K562 (cell line): Measurements from ENCODE around the gene MVP. TPM values are rescaled to one million over a fixed set of nuclear protein-coding genes. Genes with fewer than 3 reads are reported as not detected.

ENCODE experiments used
- BHLHE40 ChIP-seq: IDR thresholded peaks from 2 replicates; pipeline ENCODE4 v1.6.1; 2011; ENCODE audit warnings: low read length, improper control_type of control experiment
- EGR1 ChIP-seq: fragments of 450-650 bp; conservative IDR thresholded peaks from 2 replicates; pipeline ENCODE4 v1.6.1; 2017; ENCODE audit warnings: mild to moderate bottlenecking
- ELF2 ChIP-seq: fragments of 250-450 bp; sonication (Bioruptor Pico); IDR thresholded peaks from 2 replicates; pipeline ENCODE4 v1.5.0; 2021; ENCODE audit warnings: mild to moderate bottlenecking
- ERF ChIP-seq: fragments of 450-650 bp; formaldehyde crosslinking; IDR thresholded peaks from 2 replicates; pipeline ENCODE4 v1.4.0; 2020; ENCODE audit warnings: mild to moderate bottlenecking, mixed read lengths
- FOXA3 ChIP-seq, 2 experiments: fragments of 450-650 bp in 1 of 2; sonication (generic) in 1 of 2; formaldehyde crosslinking; IDR thresholded peaks in 1 of 2; conservative IDR thresholded peaks in 1 of 2; 2 replicates each; pipeline versions ENCODE4 v1.4.0 to v1.8.0; 2020 to 2022; ENCODE audit warnings: mild to moderate bottlenecking in 2 of 2, missing genetic modification reagents in 1 of 2
- FUS ChIP-seq: fragments of 200-400 bp; formaldehyde crosslinking; optimal IDR thresholded peaks from 2 replicates; pipeline ENCODE3; 2017; ENCODE audit warnings: low read depth, low read length
- KAT7 ChIP-seq: sonication (generic); formaldehyde crosslinking; IDR thresholded peaks from 2 replicates; pipeline ENCODE4 v1.8.0; 2022; ENCODE audit warnings: missing genetic modification reagents, mild to moderate bottlenecking, borderline replicate concordance
- NFE2L1 ChIP-seq: fragments of 450-650 bp; IDR thresholded peaks from 2 replicates; pipeline ENCODE4 v1.6.1; 2016; ENCODE audit warnings: missing genetic modification characterization, low read depth, mild to moderate bottlenecking, missing compliant biosample characterization, moderate library complexity, borderline replicate concordance
- SMAD2 ChIP-seq: fragments of 150-350 bp; IDR thresholded peaks from 2 replicates; pipeline ENCODE4 v1.6.1; 2014; ENCODE audit warnings: low read depth, mild to moderate bottlenecking, low read length
- STAT5A ChIP-seq: IDR thresholded peaks from 2 replicates; pipeline ENCODE4 v1.6.1; 2012; ENCODE audit warnings: low read length, inconsistent platforms, borderline replicate concordance
- TAF1 ChIP-seq: IDR thresholded peaks from 2 replicates; pipeline ENCODE4 v1.6.1; 2011; ENCODE audit warnings: mild to moderate bottlenecking, low read length, moderate library complexity; ENCODE audit not compliant: insufficient read depth, control insufficient read depth, severe bottlenecking; ENCODE audit errors: extremely low read depth
- TBP ChIP-seq: optimal IDR thresholded peaks from 2 replicates; pipeline ENCODE3; 2011; ENCODE audit warnings: low read depth, low read length, improper control_type of control experiment
- ZNF586 ChIP-seq: fragments of 450-650 bp; formaldehyde crosslinking; conservative IDR thresholded peaks from 2 replicates; pipeline ENCODE4 v1.4.0; 2020; ENCODE audit warnings: mild to moderate bottlenecking, moderate library complexity
- polyA plus RNA-seq, 8 experiments: library from polyadenylated mRNA; depleted of rRNA in 4 of 8; stranded (reverse) in 5 of 8; unstranded in 3 of 8; fragments of >200 nt; fragmentation: Nextera tagmentation in 2 of 8; fragmentation: Illumina TruSeq in 1 of 8; extraction: Ambion mirVana in 2 of 8; extraction: Trizol in 1 of 8; gene quantifications; 2 replicates each; pipeline versions ENCODE4 v1.2.1 to v1.2.3, GENCODE V29; 2011 to 2014; ENCODE audit warnings: inconsistent platforms in 1 of 8, missing spikeins in 1 of 8
- total RNA-seq, 7 experiments: library from RNA; depleted of rRNA in 6 of 7; stranded (reverse); fragments of >200 nt in 6 of 7; fragmentation: Illumina TruSeq in 2 of 7; extraction: Trizol in 2 of 7; gene quantifications; 2 replicates each; pipeline versions ENCODE4 v1.2.1 to v1.2.3, GENCODE V29; 2011 to 2021; ENCODE audit warnings: low replicate concordance in 1 of 7
- TF ChIP-seq, protein P1 (sequence below): sonication (generic); formaldehyde crosslinking; IDR thresholded peaks from 2 replicates; pipeline ENCODE4 v1.9.0; 2022; ENCODE audit warnings: mild to moderate bottlenecking, missing genetic modification reagents
- TF ChIP-seq, protein P2 (sequence below): sonication (generic); formaldehyde crosslinking; IDR thresholded peaks from 2 replicates; pipeline ENCODE4 v1.8.0; 2022; ENCODE audit warnings: mild to moderate bottlenecking, low read depth, missing genetic modification reagents
- TF ChIP-seq, protein P3 (sequence below), 2 experiments: IDR thresholded peaks; 2 replicates each; pipeline ENCODE4 v1.6.1; 2011; ENCODE audit warnings: borderline replicate concordance in 1 of 2, control low read depth in 1 of 2, low read depth in 1 of 2, low read length in 1 of 2, mild to moderate bottlenecking in 1 of 2, mixed read lengths in 1 of 2, moderate library complexity in 1 of 2; ENCODE audit not compliant: insufficient read depth in 1 of 2, insufficient read length in 1 of 2, poor library complexity in 1 of 2, severe bottlenecking in 1 of 2; ENCODE audit errors: extremely low read depth in 1 of 2
- TF ChIP-seq, protein P4 (sequence below): fragments of 450-650 bp; formaldehyde crosslinking; IDR thresholded peaks from 2 replicates; pipeline ENCODE4 v1.4.0; 2020; ENCODE audit warnings: mild to moderate bottlenecking, moderate library complexity

The MVP gene
- total and polyA plus RNA-seq, 9 of the 15 experiments (the other 6 are each of a cell fraction or from before 2014, with no cell fraction given): 0.39 to 1.9 (median 0.76) TPM; not detected in 2

DNA sequence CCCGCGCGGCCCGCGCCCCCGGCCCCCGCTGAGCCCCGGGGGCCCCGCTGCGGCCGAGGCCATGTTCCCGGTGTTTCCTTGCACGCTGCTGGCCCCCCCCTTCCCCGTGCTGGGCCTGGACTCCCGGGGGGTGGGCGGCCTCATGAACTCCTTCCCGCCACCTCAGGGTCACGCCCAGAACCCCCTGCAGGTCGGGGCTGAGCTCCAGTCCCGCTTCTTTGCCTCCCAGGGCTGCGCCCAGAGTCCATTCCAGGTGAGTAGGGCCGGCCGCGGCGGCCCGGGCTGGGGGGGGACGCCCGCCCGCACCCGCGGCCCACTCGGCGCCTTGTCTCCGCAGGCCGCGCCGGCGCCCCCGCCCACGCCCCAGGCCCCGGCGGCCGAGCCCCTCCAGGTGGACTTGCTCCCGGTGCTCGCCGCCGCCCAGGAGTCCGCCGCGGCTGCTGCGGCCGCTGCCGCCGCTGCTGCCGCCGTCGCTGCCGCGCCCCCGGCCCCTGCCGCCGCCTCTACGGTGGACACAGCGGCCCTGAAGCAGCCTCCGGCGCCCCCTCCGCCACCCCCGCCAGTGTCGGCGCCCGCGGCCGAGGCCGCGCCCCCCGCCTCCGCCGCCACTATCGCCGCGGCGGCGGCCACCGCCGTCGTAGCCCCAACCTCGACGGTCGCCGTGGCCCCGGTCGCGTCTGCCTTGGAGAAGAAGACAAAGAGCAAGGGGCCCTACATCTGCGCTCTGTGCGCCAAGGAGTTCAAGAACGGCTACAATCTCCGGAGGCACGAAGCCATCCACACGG is 13.4 kb upstream of the MVP start (continued):
- TF ChIP-seq SMAD2 (no peak), STAT5A (no peak), TAF1 (peak; percentile 67), TBP (peak; percentile 58), NFE2L1 (tag) (no peak), ERF (CRISPR knock-in tag) (0 out of 2 replicates have a peak, but pooled peaks have one; percentile 19), ZNF586 (CRISPR knock-in tag) (no peak), FOXA3 (CRISPR knock-in tag; conservative IDR thresholded peaks at IDR 0.05 in 1 of 2, IDR thresholded peaks at IDR 0.05 in 1 of 2) (0 out of 4 replicates have a peak, but pooled peaks of 1 of the 2 experiments have one; percentile 5), FUS (peak; percentile 37), EGR1 (peak; percentile 47), KAT7 (CRISPR knock-in tag) (no peak), ELF2 (CRISPR knock-in tag) (no peak), BHLHE40 (peak; percentile 23)
- TF ChIP-seq, protein P1, sequence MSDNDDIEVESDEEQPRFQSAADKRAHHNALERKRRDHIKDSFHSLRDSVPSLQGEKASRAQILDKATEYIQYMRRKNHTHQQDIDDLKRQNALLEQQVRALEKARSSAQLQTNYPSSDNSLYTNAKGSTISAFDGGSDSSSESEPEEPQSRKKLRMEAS: peak; percentile 73
- TF ChIP-seq, protein P2, sequence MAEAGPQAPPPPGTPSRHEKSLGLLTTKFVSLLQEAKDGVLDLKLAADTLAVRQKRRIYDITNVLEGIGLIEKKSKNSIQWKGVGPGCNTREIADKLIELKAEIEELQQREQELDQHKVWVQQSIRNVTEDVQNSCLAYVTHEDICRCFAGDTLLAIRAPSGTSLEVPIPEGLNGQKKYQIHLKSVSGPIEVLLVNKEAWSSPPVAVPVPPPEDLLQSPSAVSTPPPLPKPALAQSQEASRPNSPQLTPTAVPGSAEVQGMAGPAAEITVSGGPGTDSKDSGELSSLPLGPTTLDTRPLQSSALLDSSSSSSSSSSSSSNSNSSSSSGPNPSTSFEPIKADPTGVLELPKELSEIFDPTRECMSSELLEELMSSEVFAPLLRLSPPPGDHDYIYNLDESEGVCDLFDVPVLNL (CRISPR knock-in tag): 0 out of 2 replicates have a peak, but pooled peaks have one; percentile 16
- TF ChIP-seq, protein P3, sequence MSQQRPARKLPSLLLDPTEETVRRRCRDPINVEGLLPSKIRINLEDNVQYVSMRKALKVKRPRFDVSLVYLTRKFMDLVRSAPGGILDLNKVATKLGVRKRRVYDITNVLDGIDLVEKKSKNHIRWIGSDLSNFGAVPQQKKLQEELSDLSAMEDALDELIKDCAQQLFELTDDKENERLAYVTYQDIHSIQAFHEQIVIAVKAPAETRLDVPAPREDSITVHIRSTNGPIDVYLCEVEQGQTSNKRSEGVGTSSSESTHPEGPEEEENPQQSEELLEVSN (IDR thresholded peaks at IDR 0.05; ENCODE audit: borderline replicate concordance in 1 of 2, extremely low read depth in 1 of 2, insufficient read depth in 1 of 2, insufficient read length in 1 of 2, low read depth in 1 of 2, low read length in 1 of 2, poor library complexity in 1 of 2, severe bottlenecking in 1 of 2): peak; percentile 73 to 91
- TF ChIP-seq, protein P4, sequence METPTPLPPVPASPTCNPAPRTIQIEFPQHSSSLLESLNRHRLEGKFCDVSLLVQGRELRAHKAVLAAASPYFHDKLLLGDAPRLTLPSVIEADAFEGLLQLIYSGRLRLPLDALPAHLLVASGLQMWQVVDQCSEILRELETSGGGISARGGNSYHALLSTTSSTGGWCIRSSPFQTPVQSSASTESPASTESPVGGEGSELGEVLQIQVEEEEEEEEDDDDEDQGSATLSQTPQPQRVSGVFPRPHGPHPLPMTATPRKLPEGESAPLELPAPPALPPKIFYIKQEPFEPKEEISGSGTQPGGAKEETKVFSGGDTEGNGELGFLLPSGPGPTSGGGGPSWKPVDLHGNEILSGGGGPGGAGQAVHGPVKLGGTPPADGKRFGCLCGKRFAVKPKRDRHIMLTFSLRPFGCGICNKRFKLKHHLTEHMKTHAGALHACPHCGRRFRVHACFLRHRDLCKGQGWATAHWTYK (CRISPR knock-in tag): 0 out of 2 replicates have a peak, but pooled peaks have one; percentile 29
